IMR-90 (cell line): ENCODE measurements around the gene EML1. TPM values are rescaled to one million over a fixed set of nuclear protein-coding genes. Genes with fewer than 3 reads are reported as not detected.

Experiments used
- ATAC-seq: fragments of 200-7000 bp; cut with Tn5 transposase; 2 replicates; pipeline ENCODE4 v1.9.1; 2020; ENCODE audit warnings: low read depth, mild to moderate bottlenecking, moderate library complexity
- BruUV-seq: library from RNA; stranded (reverse); fragments of 400-500 nt; replicated peaks from 2 replicates; lab custom pipeline; 2021; lab: Mats Ljungman, UMichigan
- CTCF ChIA-PET: fragments of 300-600 bp; formaldehyde crosslinking; extraction: SDS; loops from one replicate; lab custom pipeline; 2021; ENCODE audit warnings: antibody characterized with exemption; lab: Yijun Ruan, JAX
- POLR2A ChIA-PET: fragments of 300-600 bp; sonication (Branson Sonifier 250); formaldehyde crosslinking; loops from one replicate; lab custom pipeline; 2022; ENCODE audit warnings: antibody characterized with exemption; ENCODE audit not compliant: unreplicated experiment; lab: Charles Lee
- DNase-seq: peaks from one replicate; pipeline ENCODE4 v3.0.0; 2013
- H2AFZ ChIP-seq: replicated peaks from 2 replicates; pipeline ENCODE3; 2013; ENCODE audit warnings: low read length, mild to moderate bottlenecking; ENCODE audit not compliant: poor library complexity
- H2AK5ac ChIP-seq: 2 replicates; pipeline ENCODE4 v1.6.1; 2013; ENCODE audit warnings: low read depth, low read length, inconsistent platforms
- H2AK9ac ChIP-seq: replicated peaks from 2 replicates; pipeline ENCODE3; 2013; ENCODE audit warnings: mild to moderate bottlenecking, low read depth, low read length, moderate library complexity; ENCODE audit not compliant: poor library complexity
- H2BK120ac ChIP-seq: 2 replicates; pipeline ENCODE4 v1.6.1; 2013; ENCODE audit warnings: low read depth, low read length, inconsistent platforms
- H2BK15ac ChIP-seq: 3 replicates; pipeline ENCODE4 v1.6.1; 2013; ENCODE audit warnings: low read depth, low read length, inconsistent platforms
- H2BK20ac ChIP-seq: 2 replicates; pipeline ENCODE4 v1.6.1; 2013; ENCODE audit warnings: low read depth, mild to moderate bottlenecking, inconsistent platforms, low read length, moderate library complexity
- H2BK5ac ChIP-seq: 2 replicates; pipeline ENCODE4 v1.6.1; 2013; ENCODE audit warnings: mild to moderate bottlenecking, low read depth, low read length, inconsistent platforms; ENCODE audit not compliant: poor library complexity, severe bottlenecking
- H3K14ac ChIP-seq: replicated peaks from 2 replicates; pipeline ENCODE4 v1.6.1; 2013; ENCODE audit warnings: low read depth, low read length, inconsistent platforms
- H3K18ac ChIP-seq: 2 replicates; pipeline ENCODE4 v1.6.1; 2013; ENCODE audit warnings: low read depth, low read length, control low read depth
- H3K23ac ChIP-seq: 2 replicates; pipeline ENCODE4 v1.6.1; 2013; ENCODE audit warnings: low read depth, low read length, inconsistent platforms
- H3K27ac ChIP-seq: 2 replicates; pipeline ENCODE4 v1.5.1; 2013; ENCODE audit warnings: mild to moderate bottlenecking, control low read depth, low read length; ENCODE audit not compliant: insufficient read depth
- H3K27me3 ChIP-seq: 2 replicates; pipeline ENCODE4 v1.6.1; 2013; ENCODE audit warnings: low read length; ENCODE audit not compliant: control insufficient read depth, insufficient read depth
- H3K36me3 ChIP-seq: 2 replicates; pipeline ENCODE4 v1.6.1; 2013; ENCODE audit warnings: low read length, mixed read lengths; ENCODE audit not compliant: control insufficient read depth, insufficient read depth
- H3K4ac ChIP-seq: 2 replicates; pipeline ENCODE4 v1.6.1; 2013; ENCODE audit warnings: low read depth, low read length, inconsistent platforms
- H3K4me1 ChIP-seq: 2 replicates; pipeline ENCODE4 v1.6.1; 2013; ENCODE audit warnings: low read length, mixed read lengths; ENCODE audit not compliant: control insufficient read depth, insufficient read depth
- H3K4me2 ChIP-seq: 2 replicates; pipeline ENCODE4 v1.6.1; 2013; ENCODE audit warnings: low read depth, mild to moderate bottlenecking, control low read depth, low read length, moderate library complexity
- H3K4me3 ChIP-seq: 2 replicates; pipeline ENCODE4 v1.5.1; 2013; ENCODE audit warnings: low read depth, mild to moderate bottlenecking, control low read depth, low read length, moderate library complexity; ENCODE audit not compliant: insufficient read depth
- H3K56ac ChIP-seq: 2 replicates; pipeline ENCODE4 v1.6.1; 2013; ENCODE audit warnings: low read length, inconsistent platforms; ENCODE audit not compliant: insufficient read depth; ENCODE audit errors: extremely low read depth
- H3K79me1 ChIP-seq, 2 experiments: 2 replicates each; pipeline ENCODE4 v1.6.1; 2013; ENCODE audit warnings: low read length in 2 of 2, inconsistent platforms in 1 of 2, low read depth in 1 of 2
- H3K9ac ChIP-seq: 2 replicates; pipeline ENCODE4 v1.6.1; 2013; ENCODE audit warnings: low read depth, low read length, control low read depth
- H3K9me1 ChIP-seq: 2 replicates; pipeline ENCODE4 v1.6.1; 2013; ENCODE audit warnings: low read length, inconsistent platforms; ENCODE audit not compliant: insufficient read depth
- H3K9me3 ChIP-seq: 2 replicates; pipeline ENCODE4 v1.6.1; 2013; ENCODE audit warnings: low read length; ENCODE audit not compliant: control insufficient read depth, insufficient read depth
- H4K20me1 ChIP-seq: 2 replicates; pipeline ENCODE4 v1.6.1; 2013; ENCODE audit warnings: low read length, inconsistent platforms; ENCODE audit not compliant: insufficient read depth
- H4K5ac ChIP-seq: 2 replicates; pipeline ENCODE4 v1.6.1; 2013; ENCODE audit warnings: mild to moderate bottlenecking, low read depth, low read length, control low read depth
- H4K8ac ChIP-seq, 2 experiments: 2 replicates each; pipeline ENCODE4 v1.6.1; 2013; ENCODE audit warnings: low read depth in 2 of 2, low read length in 2 of 2, control low read depth in 1 of 2, inconsistent platforms in 1 of 2
- H4K91ac ChIP-seq: 2 replicates; pipeline ENCODE4 v1.6.1; 2013; ENCODE audit warnings: low read depth, low read length, inconsistent platforms; ENCODE audit not compliant: insufficient read depth
- CEBPB ChIP-seq: IDR thresholded peaks from 2 replicates; pipeline ENCODE4 v1.6.1; 2012; ENCODE audit warnings: low read depth, low read length, improper control_type of control experiment
- CHD1 ChIP-seq: IDR thresholded peaks from 2 replicates; pipeline ENCODE4 v1.6.1; 2012; ENCODE audit warnings: low read depth, low read length, improper control_type of control experiment
- FOS ChIP-seq: fragments of 150-350 bp; IDR thresholded peaks from 2 replicates; pipeline ENCODE4 v1.6.1; 2016; ENCODE audit warnings: low read depth, low read length
- MAFK ChIP-seq: IDR thresholded peaks from 2 replicates; pipeline ENCODE4 v1.6.1; 2012; ENCODE audit warnings: low read depth, low read length, improper control_type of control experiment
- MXI1 ChIP-seq: IDR thresholded peaks from 2 replicates; pipeline ENCODE4 v1.6.1; 2012; ENCODE audit warnings: low read depth, mild to moderate bottlenecking, low read length, moderate library complexity, borderline replicate concordance
- NFE2L2 ChIP-seq: fragments of 150-350 bp; IDR thresholded peaks from 2 replicates; pipeline ENCODE4 v1.6.1; 2016; ENCODE audit warnings: low read depth, mild to moderate bottlenecking, low read length
- POLR2A ChIP-seq: IDR thresholded peaks from 2 replicates; pipeline ENCODE4 v1.6.1; 2012; ENCODE audit warnings: mild to moderate bottlenecking, low read depth, low read length
- RAD21 ChIP-seq: IDR thresholded peaks from 2 replicates; pipeline ENCODE4 v1.6.1; 2012; ENCODE audit warnings: low read length, improper control_type of control experiment
- RCOR1 ChIP-seq: IDR thresholded peaks from 2 replicates; pipeline ENCODE4 v1.6.1; 2012; ENCODE audit warnings: mild to moderate bottlenecking, low read length, improper control_type of control experiment; ENCODE audit not compliant: insufficient replicate concordance
- RFX5 ChIP-seq: IDR thresholded peaks from 2 replicates; pipeline ENCODE4 v1.8.0; 2012; ENCODE audit warnings: low read depth, mild to moderate bottlenecking, low read length, moderate library complexity
- SMC3 ChIP-seq: fragments of 150-350 bp; IDR thresholded peaks from 2 replicates; pipeline ENCODE4 v1.6.1; 2016; ENCODE audit warnings: low read depth, mild to moderate bottlenecking, antibody characterized with exemption, low read length, moderate library complexity
- WGBS, 2 experiments: methylation state at CpG; one replicate each; pipeline versions ENCODE4 v1.1.5 to v1.1.7; 2013; ENCODE audit warnings: missing lambda C conversion rate in 2 of 2; ENCODE audit not compliant: insufficient read length in 1 of 2; ENCODE audit errors: extremely low coverage in 2 of 2; 5-methylcytosine and 5-hydroxymethylcytosine counted together
- dilution Hi-C: fragments of 300-500 bp; cut with HindIII; formaldehyde crosslinking; loops from one replicate; pipeline ENCODE4 v1.14.3; 2018; ENCODE audit warnings: low sequenced_read_pairs; ENCODE audit not compliant: unreplicated experiment
- in situ Hi-C: fragments of 300-500 bp; cut with MboI; formaldehyde crosslinking; loops from 3 replicates; pipeline ENCODE4 v1.14.3; 2019; ENCODE audit warnings: low sequenced_read_pairs, inconsistent platforms, mixed read lengths
- intact Hi-C: fragments of 100-400 bp; cut with micrococcal nuclease; formaldehyde crosslinking; loops from 2 replicates; pipeline ENCODE4 v1.10.0; 2022
- polyA plus RNA-seq, 3 experiments: library from polyadenylated mRNA; depleted of rRNA; stranded (reverse); fragments of >200 nt; gene quantifications; 2 replicates each; pipeline ENCODE4 v1.2.3, GENCODE V29; 2012; ENCODE audit warnings: low replicate concordance in 1 of 3
- total RNA-seq: library from RNA; depleted of rRNA; stranded (reverse); fragments of >200 nt; gene quantifications from 2 replicates; pipeline ENCODE4 v1.2.3, GENCODE V29; 2012
- TF ChIP-seq, protein P1 (sequence below): fragments of 150-350 bp; IDR thresholded peaks from 2 replicates; pipeline ENCODE4 v1.6.1; 2016; ENCODE audit warnings: low read depth, mild to moderate bottlenecking, low read length, moderate library complexity, borderline replicate concordance

The EML1 gene
- total and polyA plus RNA-seq, 2 of the 4 experiments (the other 2 are of a cell fraction), result 14.0 to 42.3 TPM

DNA sequence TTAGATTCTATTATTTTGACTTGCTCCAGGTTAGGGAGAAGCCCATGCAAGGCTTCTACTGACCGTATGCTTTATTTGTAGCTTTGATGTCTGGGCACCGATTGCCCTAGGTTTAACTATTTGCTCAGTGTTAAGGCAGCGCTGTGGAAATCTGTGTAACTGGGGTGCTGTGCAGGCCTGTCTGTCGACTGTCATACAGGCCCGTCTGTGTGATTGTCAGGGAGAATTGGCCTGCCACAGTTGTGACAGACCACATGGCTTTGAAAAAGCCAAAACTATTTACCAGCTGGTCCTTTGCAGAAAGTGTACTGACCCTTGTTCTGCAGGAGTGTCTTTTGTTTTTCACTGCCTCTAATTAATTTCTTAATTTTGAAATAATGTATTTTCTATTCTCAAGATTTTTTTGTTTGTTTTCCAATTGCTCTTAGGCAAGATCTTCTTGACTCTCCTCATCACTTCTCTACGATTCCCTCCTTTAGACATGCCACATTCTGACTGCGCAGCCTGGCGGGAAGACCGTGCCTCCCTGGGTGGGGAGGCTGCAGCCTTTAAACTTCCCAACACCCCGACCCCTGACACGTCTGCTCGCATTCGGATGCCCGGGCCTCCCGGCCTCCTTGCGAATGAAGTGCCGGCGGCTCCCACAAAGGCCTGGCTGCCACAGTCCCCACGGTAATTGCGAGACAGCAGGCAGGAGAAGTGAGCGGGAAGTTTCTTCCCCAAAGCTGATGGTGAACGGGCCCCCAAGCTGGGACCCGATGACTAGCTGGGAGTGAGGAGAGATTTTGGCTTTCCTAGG, 173.0 kb downstream of the EML1 start:
- Histone ChIP-seq H4K20me1 (no peaks in the 10 kb centered on the region), H3K23ac (no peak overlapping the region), H2AFZ (peak overlapping the region; percentile 37), H3K4ac (no peak overlapping the region), H3K36me3 (no peaks in the 10 kb centered on the region), H2AK9ac (no peak overlapping the region), H4K8ac (no peak overlapping the region), H3K14ac (no peak overlapping the region), H3K4me3 (no peak overlapping the region), H3K9me1 (0 out of 2 replicates have a peak, but pooled peaks cover 7% of the 10 kb centered on the region), H3K9ac (no peak overlapping the region), H3K4me1 (peaks cover 8% of the 10 kb centered on the region), H2BK5ac (no peak overlapping the region), H3K18ac (no peak overlapping the region), H3K27ac (no peak overlapping the region), H3K79me1 (no peaks in the 10 kb centered on the region), H3K27me3 (no peaks in the 10 kb centered on the region), H4K91ac (no peak overlapping the region), H3K9me3 (no peaks in the 10 kb centered on the region), H2BK20ac (no peak overlapping the region), H4K5ac (no peak overlapping the region), H2BK15ac (no peak overlapping the region), H3K56ac (no peak overlapping the region), H3K4me2 (no peak overlapping the region), H2BK120ac (no peak overlapping the region), H2AK5ac (no peak overlapping the region)
- intact Hi-C loops (no loop called here), in situ Hi-C loops (no loop called here), dilution Hi-C loops (no loop called here)
- ATAC-seq (no peak), DNase-seq (no peak)
- TF ChIP-seq CEBPB, result no peak
- TF ChIP-seq MXI1, result no peak
- TF ChIP-seq SMC3, result no peak
- no peak for TF ChIP-seq CHD1
- no peak for TF ChIP-seq MAFK
- TF ChIP-seq RCOR1, result no peak
- no peak for TF ChIP-seq RFX5
- TF ChIP-seq NFE2L2, result no peak
- no peak for TF ChIP-seq RAD21
- TF ChIP-seq FOS, result no peak
- TF ChIP-seq POLR2A, result no peak
- TF ChIP-seq, protein P1, sequence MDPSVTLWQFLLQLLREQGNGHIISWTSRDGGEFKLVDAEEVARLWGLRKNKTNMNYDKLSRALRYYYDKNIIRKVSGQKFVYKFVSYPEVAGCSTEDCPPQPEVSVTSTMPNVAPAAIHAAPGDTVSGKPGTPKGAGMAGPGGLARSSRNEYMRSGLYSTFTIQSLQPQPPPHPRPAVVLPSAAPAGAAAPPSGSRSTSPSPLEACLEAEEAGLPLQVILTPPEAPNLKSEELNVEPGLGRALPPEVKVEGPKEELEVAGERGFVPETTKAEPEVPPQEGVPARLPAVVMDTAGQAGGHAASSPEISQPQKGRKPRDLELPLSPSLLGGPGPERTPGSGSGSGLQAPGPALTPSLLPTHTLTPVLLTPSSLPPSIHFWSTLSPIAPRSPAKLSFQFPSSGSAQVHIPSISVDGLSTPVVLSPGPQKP, result no peak
- ChIA-PET POLR2A (no interaction called here), CTCF (interaction anchor here (0.5 kb wide), 1 partner anchor 217 kb away, joined by 3 read pairs; no protein-coding TSS in a partner anchor)
- WGBS, 2 experiments, result 84% methylated on average over 12 of the region's 23 CpGs; no CpG with 5 or more reads in 1 of the 2 experiments
- BruUV-seq, result no TSS peak
